Endodermal cell (in vitro differentiated cells): ENCODE data around the gene TNFAIP8L2. TPM values are rescaled to one million over a fixed set of nuclear protein-coding genes. Genes with fewer than 3 reads are reported as not detected.

Source experiments
- DNase-seq: peaks from one replicate; pipeline ENCODE4 v3.0.0-alpha.2; 2017
- H3K27ac ChIP-seq: 2 replicates; pipeline ENCODE4 v1.5.1; 2013; ENCODE audit warnings: mild to moderate bottlenecking, low read depth, low read length, moderate library complexity
- H3K27me3 ChIP-seq: 2 replicates; pipeline ENCODE4 v1.6.1; 2013; ENCODE audit warnings: mild to moderate bottlenecking, low read length, moderate library complexity; ENCODE audit not compliant: insufficient read depth, control insufficient read depth, poor library complexity, severe bottlenecking
- H3K36me3 ChIP-seq: 2 replicates; pipeline ENCODE4 v1.7.0; 2013; ENCODE audit warnings: mild to moderate bottlenecking, low read length, moderate library complexity; ENCODE audit not compliant: control insufficient read depth, insufficient read depth
- H3K4me1 ChIP-seq: one replicate; pipeline ENCODE4 v1.7.0; 2013; ENCODE audit warnings: low read length; ENCODE audit not compliant: control insufficient read depth, insufficient read depth
- H3K4me3 ChIP-seq: 2 replicates; pipeline ENCODE4 v1.5.1; 2013; ENCODE audit warnings: mild to moderate bottlenecking, low read length, moderate library complexity
- H3K9ac ChIP-seq: 2 replicates; pipeline ENCODE4 v1.6.1; 2013; ENCODE audit warnings: mild to moderate bottlenecking, low read length, moderate library complexity; ENCODE audit not compliant: poor library complexity, severe bottlenecking; ENCODE audit errors: extremely low read depth
- H3K9me3 ChIP-seq: 2 replicates; pipeline ENCODE4 v1.6.1; 2013; ENCODE audit warnings: mild to moderate bottlenecking, low read length, moderate library complexity; ENCODE audit not compliant: control insufficient read depth
- H3K27ac Mint-ChIP-seq: 2 replicates; pipeline ENCODE4 v1.8.0; 2020; ENCODE audit warnings: mixed read lengths
- H3K27me3 Mint-ChIP-seq: 2 replicates; pipeline ENCODE4 v1.8.0; 2021; ENCODE audit warnings: mild to moderate bottlenecking, mixed read lengths; ENCODE audit not compliant: insufficient read depth
- H3K36me3 Mint-ChIP-seq: 2 replicates; pipeline ENCODE4 v1.8.0; 2020; ENCODE audit warnings: low read depth, mixed read lengths
- H3K4me1 Mint-ChIP-seq: 2 replicates; pipeline ENCODE4 v1.8.0; 2020; ENCODE audit warnings: mixed read lengths
- H3K4me3 Mint-ChIP-seq: 2 replicates; pipeline ENCODE4 v1.8.0; 2020; ENCODE audit warnings: mild to moderate bottlenecking, moderate library complexity, mixed read lengths
- H3K9me3 Mint-ChIP-seq: 2 replicates; pipeline ENCODE4 v1.8.0; 2020; ENCODE audit warnings: mild to moderate bottlenecking, mixed read lengths
- CTCF ChIP-seq: fragments of 200-600 bp; sonication (generic); conservative IDR thresholded peaks from 2 replicates; pipeline ENCODE4 v1.5.0; 2021; ENCODE audit warnings: antibody characterized with exemption, mild to moderate bottlenecking
- WGBS, 2 experiments: methylation state at CpG; one replicate each; pipeline versions ENCODE4 v1.1.5 to v1.1.7; 2013; ENCODE audit warnings: missing lambda C conversion rate in 2 of 2, mixed read lengths in 1 of 2; ENCODE audit not compliant: insufficient coverage in 1 of 2, insufficient read length in 1 of 2; 5-methylcytosine and 5-hydroxymethylcytosine counted together
- long read RNA-seq, 4 experiments: library from polyadenylated mRNA in 2 of 4; library from RNA in 1 of 4; library from capped mRNA in 1 of 4; stranded (forward) in 3 of 4; unstranded in 1 of 4; transcript quantifications; one replicate each; pipeline ENCODE4 v2.0.0, GENCODE V29; 2020 to 2021; ENCODE audit warnings: inconsistent platforms in 1 of 4
- polyA plus RNA-seq, 2 experiments: library from polyadenylated mRNA; stranded (reverse); fragments of 50-300 nt; gene quantifications; one replicate each; pipeline ENCODE4 v1.2.3, GENCODE V29; 2013
- total RNA-seq, 2 donors: library from RNA; stranded (reverse); fragmentation: NEBNext Ultra II Directional in 1 of 2; extraction: Animal tissue kit (Norgen Biotek cat#: 25700) in 1 of 2; gene quantifications; 2 replicates in 1 of 2; 3 replicates in 1 of 2; pipeline ENCODE4 v1.2.1, GENCODE V29; 2021

The TNFAIP8L2 gene
- total RNA-seq: not detected
- not detected for polyA plus RNA-seq (2013, experiment 1 of 2)
- polyA plus RNA-seq (2013, experiment 2 of 2): not detected
- long read RNA-seq, experiment 1: 0 reads
- long read RNA-seq, experiment 2: 0 reads
- long read RNA-seq, experiment 3: 0 reads
- long read RNA-seq, experiment 4: 0 reads

GRCh38 chr1:151156515-151156819 lies at the start of gene TNFAIP8L2:
TNFAIP8L2 (plus strand) TSS chr1:151156649; CDS start chr1:151158698, 2,049 bp downstream.
- 77 to 89% methylated on average over 3 to 4 of the region's 4 CpGs for WGBS, 2 experiments
- peak; percentile 63 for DNase-seq
- H3K27ac Mint-ChIP-seq: no peak within 1 kb of the TSS
- H3K27me3 ChIP-seq: no peaks in the 10 kb centered on the region
- H3K27me3 Mint-ChIP-seq: no peaks in the 10 kb centered on the region
- H3K27ac ChIP-seq: no peak within 1 kb of the TSS
- peaks cover 26% of the 10 kb centered on the region for H3K36me3 Mint-ChIP-seq
- peaks cover 2% of the 10 kb centered on the region for H3K4me1 Mint-ChIP-seq
- H3K36me3 ChIP-seq: peaks cover 38% of the 10 kb centered on the region
- no peak within 1 kb of the TSS for H3K4me3 Mint-ChIP-seq
- no peaks in the 10 kb centered on the region for H3K4me1 ChIP-seq
- H3K9me3 Mint-ChIP-seq: no peaks in the 10 kb centered on the region
- no peak within 1 kb of the TSS for H3K9ac ChIP-seq
- H3K9me3 ChIP-seq: no peaks in the 10 kb centered on the region
- no peak for TF ChIP-seq CTCF
- H3K4me3 ChIP-seq: no peak within 1 kb of the TSS

- no peak overlapping the region for H3K27ac Mint-ChIP-seq
These were observed 49.6 kb upstream of the TNFAIP8L2 start for GRCh38 chr1:151106894-151107293.

GRCh38 chr1:151108331-151108730 lies 48.1 kb upstream of the TNFAIP8L2 start:
- 86 to 90% methylated on average over 4 to 5 of the region's 5 CpGs for WGBS, 2 experiments
- H3K9me3 Mint-ChIP-seq: no peaks in the 10 kb centered on the region
- no peaks in the 10 kb centered on the region for H3K4me1 Mint-ChIP-seq

More at GRCh38 chr1:151106894-151107293, 49.6 kb upstream of the TNFAIP8L2 start:
- no peak overlapping the region for H3K4me3 Mint-ChIP-seq
- Histone ChIP-seq H3K9me3 (no peaks in the 10 kb centered on the region), H3K36me3 (no peaks in the 10 kb centered on the region), H3K9ac (no peak overlapping the region), H3K27ac (no peak overlapping the region), H3K27me3 (no peaks in the 10 kb centered on the region), H3K4me3 (no peak overlapping the region), H3K4me1 (no peaks in the 10 kb centered on the region)
- no peaks in the 10 kb centered on the region for H3K9me3 Mint-ChIP-seq
- 84 to 100% methylated on average over 1 to 2 of the region's 2 CpGs for WGBS, 2 experiments
- no peak for DNase-seq
- H3K36me3 Mint-ChIP-seq: peaks cover 4% of the 10 kb centered on the region
- no peak for TF ChIP-seq CTCF
- H3K27me3 Mint-ChIP-seq: no peaks in the 10 kb centered on the region
- no peaks in the 10 kb centered on the region for H3K4me1 Mint-ChIP-seq

More at GRCh38 chr1:151108331-151108730, 48.1 kb upstream of the TNFAIP8L2 start:
- Histone ChIP-seq H3K36me3 (no peaks in the 10 kb centered on the region), H3K27ac (no peak overlapping the region), H3K27me3 (no peaks in the 10 kb centered on the region), H3K9me3 (no peaks in the 10 kb centered on the region), H3K4me3 (no peak overlapping the region), H3K4me1 (no peaks in the 10 kb centered on the region), H3K9ac (no peak overlapping the region)
- no peaks in the 10 kb centered on the region for H3K27me3 Mint-ChIP-seq
- no peak overlapping the region for H3K4me3 Mint-ChIP-seq
- no peak for DNase-seq
- TF ChIP-seq CTCF: no peak
- H3K36me3 Mint-ChIP-seq: peaks cover 6% of the 10 kb centered on the region
- no peak overlapping the region for H3K27ac Mint-ChIP-seq
